B cell (primary cell): ENCODE measurements around the gene TRIM17. TPM values are rescaled to one million over a fixed set of nuclear protein-coding genes. Genes with fewer than 3 reads are reported as not detected.

Experiments
- ATAC-seq: fragments of 200-7000 bp; cut with Tn5 transposase; one replicate; pipeline ENCODE4 v1.10.0; 2021; ENCODE audit warnings: low read depth, mild to moderate bottlenecking, moderate number of reproducible peaks, moderate library complexity
- CTCF ChIA-PET: fragments of 350-600 bp; sonication (Branson Sonifier 250); formaldehyde crosslinking; loops from one replicate; lab custom pipeline; 2021; ENCODE audit warnings: antibody characterized with exemption, inconsistent platforms; lab: Charles Lee
- POLR2A ChIA-PET: fragments of 350-600 bp; sonication (Branson Sonifier 250); formaldehyde crosslinking; loops from one replicate; lab custom pipeline; 2021; ENCODE audit warnings: antibody characterized with exemption; lab: Charles Lee
- DNase-seq: peaks from one replicate; pipeline ENCODE4 v3.0.0; 2013
- H2AFZ ChIP-seq: 2 replicates; pipeline ENCODE4 v1.6.1; 2012; ENCODE audit warnings: mild to moderate bottlenecking, low read depth, low read length; ENCODE audit not compliant: insufficient read depth, poor library complexity, severe bottlenecking
- H3K27ac ChIP-seq, 2 donors: 1 replicate in 1 of 2; 2 replicates in 1 of 2; pipeline ENCODE4 v1.5.1; 2012 to 2013; ENCODE audit warnings: low read length in 2 of 2, mild to moderate bottlenecking in 2 of 2, moderate library complexity in 1 of 2
- H3K27me3 ChIP-seq, 4 experiments: fragments of 200-600 bp in 1 of 4; sonication (generic) in 1 of 4; replicated peaks in 1 of 4; 1 replicate in 2 of 4; 2 replicates in 2 of 4; pipeline versions ENCODE4 v1.6.1 to v1.7.0; 2013 to 2016; ENCODE audit warnings: low read length in 3 of 4, mild to moderate bottlenecking in 2 of 4, mixed read lengths in 1 of 4, moderate library complexity in 1 of 4; ENCODE audit not compliant: insufficient read depth in 4 of 4, control insufficient read depth in 3 of 4; ENCODE audit errors: control extremely low read depth in 1 of 4
- H3K36me3 ChIP-seq, 2 experiments: replicated peaks in 1 of 2; 1 replicate in 1 of 2; 2 replicates in 1 of 2; pipeline versions ENCODE4 v1.6.1 to v1.7.1; 2013; ENCODE audit warnings: low read length in 1 of 2; ENCODE audit not compliant: insufficient read depth in 2 of 2, control insufficient read depth in 1 of 2; ENCODE audit errors: control extremely low read depth in 1 of 2, extremely low read depth in 1 of 2
- H3K4me1 ChIP-seq, 2 donors: fragments of 200-600 bp in 1 of 2; sonication (generic) in 1 of 2; 1 replicate in 1 of 2; 2 replicates in 1 of 2; pipeline versions ENCODE4 v1.5.1 to v1.6.1; 2013 to 2017; ENCODE audit warnings: low read length in 2 of 2; ENCODE audit not compliant: control insufficient read depth in 2 of 2, insufficient read depth in 2 of 2
- H3K4me2 ChIP-seq: replicated peaks from 2 replicates; pipeline ENCODE3; 2012; ENCODE audit warnings: mild to moderate bottlenecking, low read depth, low read length; ENCODE audit not compliant: poor library complexity, severe bottlenecking
- H3K4me3 ChIP-seq, 5 experiments: fragments of 200-600 bp in 1 of 5; sonication (generic) in 1 of 5; 1 replicate in 3 of 5; 2 replicates in 2 of 5; pipeline versions ENCODE4 v1.5.1 to v1.7.0; 2011 to 2016; ENCODE audit warnings: low read length in 4 of 5, mild to moderate bottlenecking in 4 of 5, low read depth in 2 of 5, control low read depth in 1 of 5, moderate library complexity in 1 of 5; ENCODE audit not compliant: insufficient read depth in 1 of 5; ENCODE audit errors: control extremely low read depth in 1 of 5, extremely low read depth in 1 of 5
- H3K79me2 ChIP-seq: fragments of 200-600 bp; sonication (generic); one replicate; pipeline ENCODE4 v1.6.0; 2016; ENCODE audit warnings: low read length; ENCODE audit not compliant: control insufficient read depth, insufficient read depth
- H3K9ac ChIP-seq: fragments of 200-600 bp; sonication (generic); 2 replicates; pipeline ENCODE4 v1.6.1; 2017; ENCODE audit warnings: mild to moderate bottlenecking, low read length, moderate library complexity
- H3K9me3 ChIP-seq, 3 donors: one replicate each; pipeline versions ENCODE4 v1.6.1 to v1.7.1; 2013; ENCODE audit warnings: low read length in 2 of 3; ENCODE audit not compliant: control insufficient read depth in 2 of 3, insufficient read depth in 1 of 3; ENCODE audit errors: control extremely low read depth in 1 of 3
- H4K20me1 ChIP-seq: 2 replicates; pipeline ENCODE4 v1.6.0; 2012; ENCODE audit warnings: mild to moderate bottlenecking, low read length; ENCODE audit not compliant: insufficient read depth, control insufficient read depth, poor library complexity, severe bottlenecking
- H3K27ac Mint-ChIP-seq: one replicate; pipeline ENCODE4 v1.8.0; 2021; ENCODE audit warnings: mixed read lengths
- H3K27me3 Mint-ChIP-seq: one replicate; pipeline ENCODE4 v1.8.0; 2021; ENCODE audit warnings: mixed read lengths
- H3K4me1 Mint-ChIP-seq: one replicate; pipeline ENCODE4 v1.8.0; 2021; ENCODE audit warnings: mixed read lengths
- H3K4me3 Mint-ChIP-seq: one replicate; pipeline ENCODE4 v1.8.0; 2021; ENCODE audit warnings: mixed read lengths
- H3K9me3 Mint-ChIP-seq: one replicate; pipeline ENCODE4 v1.8.0; 2022; ENCODE audit warnings: mixed read lengths; ENCODE audit not compliant: insufficient read depth
- CTCF ChIP-seq: fragments of 200-600 bp; IDR thresholded peaks from one replicate; pipeline ENCODE4 v1.8.0; 2022; ENCODE audit warnings: antibody characterized with exemption, mild to moderate bottlenecking
- EZH2 ChIP-seq: IDR thresholded peaks from 2 replicates; pipeline ENCODE4 v1.6.1; 2012; ENCODE audit warnings: borderline replicate concordance, low read depth, mild to moderate bottlenecking, moderate library complexity, low read length; ENCODE audit not compliant: insufficient read depth, poor library complexity, severe bottlenecking
- WGBS: methylation state at CpG from one replicate; pipeline ENCODE4 v1.1.5; 2013; ENCODE audit warnings: missing lambda C conversion rate; ENCODE audit not compliant: insufficient coverage; 5-methylcytosine and 5-hydroxymethylcytosine counted together
- intact Hi-C: fragments of 100-400 bp; cut with micrococcal nuclease; formaldehyde crosslinking; loops from one replicate; pipeline ENCODE4 v1.10.0; 2022
- polyA plus RNA-seq: library from polyadenylated mRNA; depleted of rRNA; stranded (reverse); fragments of >200 nt; gene quantifications from 2 replicates; pipeline ENCODE4 v1.2.3, GENCODE V29; 2012
- total RNA-seq, 2 donors: library from RNA; stranded (reverse); fragments of 120-200 nt in 1 of 2; gene quantifications; 1 replicate in 1 of 2; 2 replicates in 1 of 2; pipeline versions ENCODE4 v1.2.3 to v1.2.4, GENCODE V29; 2013 to 2022

Gene TRIM17
- total and polyA plus RNA-seq, 2 donors (not counting 1 experiment from before 2014, with no cell fraction given), result not detected

GRCh38 chr1:228411121-228411520, 5.5 kb downstream of the TRIM17 start:
- ATAC-seq, result no peak
- Histone ChIP-seq H3K27me3 (peaks cover 0 to 10% (median 7%) of the 10 kb centered on the region in 4 experiments), H3K4me2 (no peak overlapping the region), H2AFZ (no peak overlapping the region), H3K9me3 (peaks cover 0 to 5% (median 0%) of the 10 kb centered on the region in 3 donors), H3K9ac (no peak overlapping the region), H3K27ac (no peak overlapping the region), H4K20me1 (peaks cover 16% of the 10 kb centered on the region), H3K79me2 (peaks cover 9% of the 10 kb centered on the region), H3K4me3 (no peak overlapping the region), H3K4me1 (peaks cover 13 to 17% of the 10 kb centered on the region in 2 donors), H3K36me3 (no peaks in the 10 kb centered on the region)
- WGBS, result 91% methylated on average over 3 of the region's 5 CpGs
- Mint-ChIP-seq H3K4me3 (no peak overlapping the region), H3K27me3 (peaks cover 10% of the 10 kb centered on the region), H3K4me1 (peaks cover 17% of the 10 kb centered on the region), H3K27ac (no peak overlapping the region), H3K9me3 (no peaks in the 10 kb centered on the region)
- ChIA-PET CTCF (no interaction called here), POLR2A (interaction anchor here (0.6 kb wide), 1 partner anchor 72 kb away, joined by 5 read pairs; no protein-coding TSS in a partner anchor)
- intact Hi-C loops, result no loop called here
- DNase-seq, result no peak
- no peak for TF ChIP-seq EZH2
- no peak for TF ChIP-seq CTCF

- H3K9ac ChIP-seq, result no peak overlapping the region
These were observed 6.0 kb downstream of the TRIM17 start for GRCh38 chr1:228410671-228411070.

More at GRCh38 chr1:228410671-228411070, 6.0 kb downstream of the TRIM17 start:
- H3K27ac Mint-ChIP-seq, result no peak overlapping the region
- ATAC-seq (no peak), DNase-seq (no peak)
- Histone ChIP-seq H2AFZ (no peak overlapping the region), H3K36me3 (no peaks in the 10 kb centered on the region), H3K9me3 (peaks cover 0 to under 1% (median 0%) of the 10 kb centered on the region in 3 donors), H3K4me3 (no peak overlapping the region), H3K79me2 (peaks cover 14% of the 10 kb centered on the region), H4K20me1 (peaks cover 20% of the 10 kb centered on the region), H3K27me3 (peaks cover 0 to 5% (median 3%) of the 10 kb centered on the region in 4 experiments), H3K27ac (no peak overlapping the region), H3K4me1 (peaks cover 10 to 15% of the 10 kb centered on the region in 2 donors), H3K4me2 (no peak overlapping the region)
- no peak overlapping the region for H3K4me3 Mint-ChIP-seq
- WGBS, result 98% methylated on average over 11 of the region's 11 CpGs
- TF ChIP-seq EZH2, result no peak
- TF ChIP-seq CTCF, result no peak
- H3K27me3 Mint-ChIP-seq, result peaks cover 5% of the 10 kb centered on the region
- H3K9me3 Mint-ChIP-seq, result no peaks in the 10 kb centered on the region
- ChIA-PET CTCF (no interaction called here), POLR2A (interaction anchor here (0.6 kb wide), 1 partner anchor 72 kb away, joined by 5 read pairs; no protein-coding TSS in a partner anchor)
- peaks cover 15% of the 10 kb centered on the region for H3K4me1 Mint-ChIP-seq
- intact Hi-C loops, result no loop called here
